ENCODE results near the gene SLC40A1. TPM values are rescaled to one million over a fixed set of nuclear protein-coding genes. Genes with fewer than 3 reads are reported as not detected.

The SLC40A1 gene
- total RNA-seq, 1 donor from 2014 or later, result 11.4 TPM

- peaks cover 28% of the 10 kb centered on the region for H3K27me3 Mint-ChIP-seq (ENCODE audit: unreplicated experiment)
- peaks cover under 1% of the 10 kb centered on the region for H3K36me3 Mint-ChIP-seq (ENCODE audit: unreplicated experiment)
- no peaks in the 10 kb centered on the region for H3K9me3 Mint-ChIP-seq (ENCODE audit: unreplicated experiment)
- no peak for TF ChIP-seq CTCF (IDR thresholded peaks at IDR 0.05)
- H3K27ac Mint-ChIP-seq (ENCODE audit: unreplicated experiment), result no peak overlapping the region
- peak overlapping the region; percentile 75 for H3K4me3 Mint-ChIP-seq (ENCODE audit: unreplicated experiment)
- peaks cover 16% of the 10 kb centered on the region for H3K4me1 Mint-ChIP-seq (ENCODE audit: unreplicated experiment)
- DNase-seq (ENCODE audit: extremely low spot score, unreplicated experiment), result no peak
Observed at GRCh38 chr2:189582140-189582808, 1.7 kb upstream of the SLC40A1 start.

DNA sequence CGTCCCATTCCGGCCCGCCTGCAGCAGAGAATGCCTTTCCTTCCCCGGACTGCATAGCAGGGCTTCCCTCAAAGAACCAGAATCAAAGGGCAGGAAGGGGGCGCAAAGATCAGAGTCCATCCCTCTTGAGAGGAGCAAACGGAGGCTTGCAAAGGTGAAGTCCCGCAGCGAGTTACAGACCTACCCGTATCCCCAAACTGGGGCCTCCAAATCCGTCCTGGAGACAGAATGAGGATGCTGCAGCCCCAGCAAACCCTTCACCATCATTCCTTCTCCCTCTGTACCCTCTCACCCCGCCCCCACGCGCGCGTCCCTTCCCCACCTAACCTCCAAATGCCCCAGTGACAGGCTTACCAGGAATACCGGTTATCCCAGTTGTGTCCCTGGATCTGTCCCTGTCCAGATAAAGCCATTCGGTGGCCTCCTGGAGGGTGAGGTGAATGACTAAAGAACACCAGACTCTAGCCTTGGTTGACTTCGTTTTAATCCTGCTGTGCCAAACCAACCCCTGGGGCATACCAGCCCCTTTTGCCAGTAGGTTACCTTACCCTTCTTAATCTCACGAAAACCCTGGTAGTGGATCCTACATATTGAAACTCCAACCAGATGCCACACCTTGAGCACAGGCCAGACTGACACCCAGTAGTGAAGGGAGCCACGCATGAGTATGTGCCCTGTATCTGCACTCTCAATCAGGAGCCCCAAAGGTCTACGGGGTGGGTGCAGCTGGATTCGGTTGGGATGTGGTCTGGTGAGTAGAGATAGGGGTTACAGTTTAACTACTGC lies 961 bp upstream of the SLC40A1 start:
- Mint-ChIP-seq H3K36me3 (ENCODE audit: unreplicated experiment) (peaks cover 2% of the 10 kb centered on the region), H3K27me3 (ENCODE audit: unreplicated experiment) (peaks cover 28% of the 10 kb centered on the region), H3K27ac (ENCODE audit: unreplicated experiment) (no peak overlapping the region), H3K4me1 (ENCODE audit: unreplicated experiment) (peaks cover 21% of the 10 kb centered on the region), H3K9me3 (ENCODE audit: unreplicated experiment) (no peaks in the 10 kb centered on the region), H3K4me3 (ENCODE audit: unreplicated experiment) (peak overlapping the region; percentile 75)
- no peak for DNase-seq (ENCODE audit: extremely low spot score, unreplicated experiment)
- TF ChIP-seq CTCF (IDR thresholded peaks at IDR 0.05), result no peak

- TF ChIP-seq CTCF (IDR thresholded peaks at IDR 0.05), result no peak
- Mint-ChIP-seq H3K36me3 (ENCODE audit: unreplicated experiment) (peaks cover 2% of the 10 kb centered on the region), H3K4me1 (ENCODE audit: unreplicated experiment) (peaks cover 24% of the 10 kb centered on the region), H3K9me3 (ENCODE audit: unreplicated experiment) (no peaks in the 10 kb centered on the region), H3K4me3 (ENCODE audit: unreplicated experiment) (peak overlapping the region; percentile 80), H3K27ac (ENCODE audit: unreplicated experiment) (peak overlapping the region; percentile 16), H3K27me3 (ENCODE audit: unreplicated experiment) (peaks cover 25% of the 10 kb centered on the region)
- no peak for DNase-seq (ENCODE audit: extremely low spot score, unreplicated experiment)
Observed at GRCh38 chr2:189580241-189580651, 340 bp downstream of the SLC40A1 start.

GRCh38 chr2:189579585-189580186 lies 900 bp downstream of the SLC40A1 start:
- Mint-ChIP-seq H3K4me3 (ENCODE audit: unreplicated experiment) (peak overlapping the region; percentile 80), H3K9me3 (ENCODE audit: unreplicated experiment) (no peaks in the 10 kb centered on the region), H3K27me3 (ENCODE audit: unreplicated experiment) (peaks cover 21% of the 10 kb centered on the region), H3K36me3 (ENCODE audit: unreplicated experiment) (peaks cover 3% of the 10 kb centered on the region), H3K27ac (ENCODE audit: unreplicated experiment) (no peak overlapping the region), H3K4me1 (ENCODE audit: unreplicated experiment) (peaks cover 24% of the 10 kb centered on the region)
- no peak for DNase-seq (ENCODE audit: extremely low spot score, unreplicated experiment)
- TF ChIP-seq CTCF (IDR thresholded peaks at IDR 0.05), result no peak

Data from osteocyte (in vitro differentiated cells).